HepG2 (cell line): Measurements from ENCODE around the gene NSL1. TPM values are rescaled to one million over a fixed set of nuclear protein-coding genes. Genes with fewer than 3 reads are reported as not detected.

Source experiments
- ATAC-seq: fragments of 200-7000 bp; cut with Tn5 transposase; 3 replicates; pipeline ENCODE4 v1.9.1; 2020; ENCODE audit warnings: mild to moderate bottlenecking, moderate library complexity
- BruUV-seq: library from RNA; stranded (reverse); fragments of 400-500 nt; replicated peaks from 2 replicates; lab custom pipeline; 2021; lab: Mats Ljungman, UMichigan
- CTCF ChIA-PET: fragments of 300-600 bp; formaldehyde crosslinking; extraction: SDS; loops from one replicate; lab custom pipeline; 2021; ENCODE audit warnings: low total read pairs, inconsistent platforms, low intra/inter-chr PET ratio; lab: Yijun Ruan, JAX
- POLR2A ChIA-PET: fragments of 350-600 bp; sonication (Branson Sonifier 250); formaldehyde crosslinking; loops from one replicate; lab custom pipeline; 2020; ENCODE audit warnings: antibody characterized with exemption, inconsistent platforms; lab: Yijun Ruan, JAX
- DNase-seq: peaks from one replicate; pipeline ENCODE4 v3.0.0-alpha.2; 2015; ENCODE audit warnings: low spot score
- FAIRE-seq: peaks from 3 replicates; lab custom pipeline; 2011; peaks lifted over from hg19 to GRCh38; lab: Jason Lieb, UNC
- H2AFZ ChIP-seq: one replicate; pipeline ENCODE4 v1.6.1; 2011; ENCODE audit warnings: low read length, inconsistent platforms
- H3K27ac ChIP-seq: fragments of 300-600 bp; 3 replicates; pipeline ENCODE4 v1.8.0; 2011; ENCODE audit warnings: mixed run types, mild to moderate bottlenecking, mixed read lengths, low read length, inconsistent platforms; ENCODE audit not compliant: insufficient read depth; ENCODE audit errors: extremely low read length
- H3K27me3 ChIP-seq, 2 experiments: fragments of 200-600 bp in 1 of 2; 2 replicates in 1 of 2; 3 replicates in 1 of 2; pipeline versions ENCODE4 v1.6.0 to v1.8.0; 2011; ENCODE audit warnings: low read length in 2 of 2, mild to moderate bottlenecking in 2 of 2, moderate library complexity in 2 of 2, inconsistent platforms in 1 of 2; ENCODE audit not compliant: insufficient read depth in 2 of 2, control insufficient read depth in 1 of 2
- H3K36me3 ChIP-seq, 2 experiments: fragments of 200-600 bp in 1 of 2; replicated peaks in 1 of 2; 2 replicates in 1 of 2; 3 replicates in 1 of 2; pipeline versions ENCODE4 v1.5.1 to v1.8.0; 2011; ENCODE audit warnings: low read length in 2 of 2, inconsistent platforms in 1 of 2; ENCODE audit not compliant: insufficient read depth in 2 of 2, control insufficient read depth in 1 of 2
- H3K4me1 ChIP-seq: 2 replicates; pipeline ENCODE4 v1.5.1; 2012; ENCODE audit warnings: low read length, inconsistent platforms; ENCODE audit not compliant: insufficient read depth
- H3K4me2 ChIP-seq: 2 replicates; pipeline ENCODE4 v1.6.0; 2011; ENCODE audit warnings: low read depth, low read length, inconsistent platforms
- H3K4me3 ChIP-seq, 3 experiments: fragments of 200-600 bp in 1 of 3; sonication (generic), shearing (Covaris generic) in 1 of 3; replicated peaks in 1 of 3; 2 replicates each; pipeline ENCODE4 v1.5.1; 2011 to 2016; ENCODE audit warnings: low read length in 3 of 3, inconsistent platforms in 2 of 3, low read depth in 2 of 3, mild to moderate bottlenecking in 2 of 3, control low read depth in 1 of 3, mixed read lengths in 1 of 3; ENCODE audit not compliant: insufficient read depth in 1 of 3
- H3K79me2 ChIP-seq: one replicate; pipeline ENCODE4 v1.6.1; 2011; ENCODE audit warnings: low read length, inconsistent platforms; ENCODE audit not compliant: insufficient read depth
- H3K9ac ChIP-seq: 2 replicates; pipeline ENCODE4 v1.6.0; 2011; ENCODE audit warnings: mild to moderate bottlenecking, low read depth, low read length, inconsistent platforms; ENCODE audit not compliant: insufficient read depth
- H3K9me3 ChIP-seq: 2 replicates; pipeline ENCODE4 v1.5.1; 2012; ENCODE audit warnings: mild to moderate bottlenecking, low read length
- H4K20me1 ChIP-seq: 2 replicates; pipeline ENCODE4 v1.6.0; 2011; ENCODE audit warnings: inconsistent platforms, mild to moderate bottlenecking, low read length, moderate library complexity; ENCODE audit not compliant: insufficient read depth
- HNF4A ChIP-seq: sonication (generic); formaldehyde crosslinking; IDR thresholded peaks from 2 replicates; pipeline ENCODE4 v1.4.0; 2020; ENCODE audit warnings: missing genetic modification reagents
- ZFP36L2 ChIP-seq: sonication (generic); formaldehyde crosslinking; IDR thresholded peaks from 2 replicates; pipeline ENCODE4 v1.4.0; 2020; ENCODE audit warnings: missing genetic modification reagents
- ZFP91 ChIP-seq: sonication (generic); formaldehyde crosslinking; IDR thresholded peaks from 2 replicates; pipeline ENCODE4 v1.9.0; 2022; ENCODE audit warnings: missing genetic modification reagents, mild to moderate bottlenecking, borderline replicate concordance
- ZFX ChIP-seq: sonication (generic); formaldehyde crosslinking; IDR thresholded peaks from 2 replicates; pipeline ENCODE4 v1.4.0; 2020; ENCODE audit warnings: mild to moderate bottlenecking, low read depth, missing genetic modification reagents, moderate library complexity
- ZNF644 ChIP-seq: IDR thresholded peaks from 2 replicates; pipeline ENCODE4 v1.6.1; 2016; ENCODE audit warnings: low read depth
- ZNF790 ChIP-seq: sonication (generic); formaldehyde crosslinking; IDR thresholded peaks from 2 replicates; pipeline ENCODE4 v1.8.0; 2022; ENCODE audit warnings: missing genetic modification reagents, mild to moderate bottlenecking, borderline replicate concordance
- WGBS: methylation state at CpG from one replicate; pipeline ENCODE4 v1.1.6; 2017; ENCODE audit warnings: low lambda C conversion rate; 5-methylcytosine and 5-hydroxymethylcytosine counted together
- in situ Hi-C: cut with HindIII; loops from 2 replicates; pipeline ENCODE4 v1.10.0; 2017; ENCODE audit warnings: low pct_unique_long_range_greater_than_20kb; ENCODE audit not compliant: extremely low pct_ligation_motif_present
- intact Hi-C: fragments of 100-400 bp; cut with micrococcal nuclease; formaldehyde crosslinking; loops from one replicate; pipeline ENCODE4 v1.10.0; 2022; ENCODE audit not compliant: unreplicated experiment
- polyA plus RNA-seq, 8 experiments: library from polyadenylated mRNA; depleted of rRNA in 3 of 8; stranded (reverse) in 7 of 8; unstranded in 1 of 8; fragments of >200 nt; fragmentation: Illumina TruSeq in 4 of 8; extraction: Trizol in 4 of 8; gene quantifications; 2 replicates each; pipeline versions ENCODE4 v1.2.1 to v1.2.3, GENCODE V29; 2011 to 2016; ENCODE audit warnings: low read depth in 4 of 8, missing spikeins in 1 of 8, mixed read lengths in 1 of 8; ENCODE audit not compliant: insufficient read depth in 1 of 8
- total RNA-seq, 5 experiments: library from RNA; depleted of rRNA; stranded (reverse); fragments of >200 nt; fragmentation: Illumina TruSeq; extraction: Trizol; gene quantifications; 2 replicates each; pipeline ENCODE4 v1.2.3, GENCODE V29; 2016; ENCODE audit warnings: low read depth in 1 of 5

NSL1 gene
- total and polyA plus RNA-seq, 2 of the 13 experiments (the other 11 are each of a cell fraction or from before 2014, with no cell fraction given) = 34.5 to 77.4 TPM

GRCh38 chr1:212691561-212692071, 100.0 kb downstream of the NSL1 start:
- 14% methylated on average over 7 of the region's 9 CpGs for WGBS
- H3K27ac ChIP-seq = no peak overlapping the region
- TF ChIP-seq ZNF790 (CRISPR knock-in tag) (no peak), ZFP91 (CRISPR knock-in tag) (0 out of 2 replicates have a peak, but pooled peaks have one; percentile 25), HNF4A (peak; percentile 49; the same call in 1 of the 2 replicates)
- H3K4me2 ChIP-seq = peak overlapping the region; percentile 13; the same call in 1 of the 2 replicates
- no peak for FAIRE-seq
- H3K4me1 ChIP-seq = peaks cover 11% of the 10 kb centered on the region
- no peaks in the 10 kb centered on the region for H4K20me1 ChIP-seq
- H2AFZ ChIP-seq = no peak overlapping the region
- ChIA-PET CTCF (no interaction called here), POLR2A (no interaction called here)
- in situ Hi-C loops (no loop called here), intact Hi-C loops (no loop called here)
- no peaks in the 10 kb centered on the region for H3K9me3 ChIP-seq
- no peaks in the 10 kb centered on the region for H3K79me2 ChIP-seq
- no peak overlapping the region for H3K9ac ChIP-seq
- no peak overlapping the region for H3K4me3 ChIP-seq
- H3K36me3 ChIP-seq = no peaks in the 10 kb centered on the region
- DNase-seq = no peak
- BruUV-seq = no TSS peak
- ATAC-seq = peak; percentile 70
- H3K27me3 ChIP-seq = peaks cover 7 to 76% of the 10 kb centered on the region in 2 experiments; a peak in 4 of 5 replicates

GRCh38 chr1:212690816-212691403, 100.7 kb downstream of the NSL1 start:
- no TSS peak for BruUV-seq
- H2AFZ ChIP-seq = no peak overlapping the region
- H3K9ac ChIP-seq = no peak overlapping the region
- intact Hi-C loops = no loop called here
- ChIA-PET CTCF (no interaction called here), POLR2A (no interaction called here)
- H4K20me1 ChIP-seq = no peaks in the 10 kb centered on the region
- in situ Hi-C loops = no loop called here
- H3K27ac ChIP-seq = no peak overlapping the region
- no peaks in the 10 kb centered on the region for H3K79me2 ChIP-seq
- H3K36me3 ChIP-seq = no peaks in the 10 kb centered on the region
- no peak overlapping the region for H3K4me2 ChIP-seq
- DNase-seq = no peak
- peaks cover 4 to 76% of the 10 kb centered on the region in 2 experiments; a peak in 4 of 5 replicates for H3K27me3 ChIP-seq
- no peak for FAIRE-seq
- no peak overlapping the region for H3K4me3 ChIP-seq
- H3K4me1 ChIP-seq = peaks cover 11% of the 10 kb centered on the region
- no peak for ATAC-seq
- TF ChIP-seq ZNF644 (CRISPR knock-in tag) (no peak), ZFP36L2 (CRISPR knock-in tag) (no peak), ZFX (no peak)
- WGBS = 91% methylated on average over 3 of the region's 4 CpGs
- H3K9me3 ChIP-seq = no peaks in the 10 kb centered on the region
